Activated B cell treated with CpG ODN at 0.5 μM for 24 hours (primary cell): ENCODE measurements around the gene NOL9. TPM values are rescaled to one million over a fixed set of nuclear protein-coding genes. Genes with fewer than 3 reads are reported as not detected.

Source experiments
- ATAC-seq: fragments of 200-7000 bp; cut with Tn5 transposase; one replicate; pipeline ENCODE4 v1.10.0; 2021; ENCODE audit warnings: low read depth, mild to moderate bottlenecking, moderate library complexity
- CTCF ChIA-PET: fragments of 350-600 bp; sonication (Branson Sonifier 250); formaldehyde crosslinking; loops from one replicate; lab custom pipeline; 2021; ENCODE audit warnings: antibody characterized with exemption; lab: Charles Lee
- POLR2A ChIA-PET: fragments of 350-600 bp; sonication (Branson Sonifier 250); formaldehyde crosslinking; loops from one replicate; lab custom pipeline; 2021; ENCODE audit warnings: antibody characterized with exemption; lab: Charles Lee
- DNase-seq: peaks from one replicate; pipeline ENCODE4 v3.0.0; 2022
- H3K27ac Mint-ChIP-seq: one replicate; pipeline ENCODE4 v1.8.0; 2020; ENCODE audit warnings: mixed read lengths
- H3K27me3 Mint-ChIP-seq: one replicate; pipeline ENCODE4 v1.8.0; 2021; ENCODE audit warnings: mixed read lengths
- H3K36me3 Mint-ChIP-seq: one replicate; pipeline ENCODE4 v1.8.0; 2021; ENCODE audit warnings: low read depth, mixed read lengths
- H3K4me1 Mint-ChIP-seq: one replicate; pipeline ENCODE4 v1.8.0; 2021; ENCODE audit warnings: mixed read lengths
- H3K4me3 Mint-ChIP-seq: one replicate; pipeline ENCODE4 v1.8.0; 2020; ENCODE audit warnings: mild to moderate bottlenecking, mixed read lengths
- H3K9me3 Mint-ChIP-seq: one replicate; pipeline ENCODE4 v1.8.0; 2020; ENCODE audit warnings: mixed read lengths
- CTCF ChIP-seq: fragments of 200-600 bp; IDR thresholded peaks from one replicate; pipeline ENCODE4 v1.8.0; 2022; ENCODE audit warnings: antibody characterized with exemption, mild to moderate bottlenecking
- intact Hi-C: fragments of 100-400 bp; cut with micrococcal nuclease; formaldehyde crosslinking; loops from one replicate; pipeline ENCODE4 v1.15.1; 2024
- total RNA-seq: library from RNA; stranded (reverse); gene quantifications from 2 replicates; pipeline ENCODE4 v1.2.3, GENCODE V29; 2022

NOL9 gene
- total RNA-seq, 1 donor from 2014 or later: 58.6 TPM

- ATAC-seq (no peak), DNase-seq (no peak)
- Mint-ChIP-seq H3K4me3 (no peak overlapping the region), H3K36me3 (peaks cover 54% of the 10 kb centered on the region), H3K27me3 (no peaks in the 10 kb centered on the region), H3K27ac (no peak overlapping the region), H3K9me3 (no peaks in the 10 kb centered on the region), H3K4me1 (peaks cover 32% of the 10 kb centered on the region)
- ChIA-PET POLR2A (interaction anchor here (8.1 kb wide), 1 partner anchor 16 kb away, joined by 94 read pairs; the partner anchor contains the start of gene ZBTB48), CTCF (no interaction called here)
- no peak for TF ChIP-seq CTCF
- intact Hi-C loops: loop anchor here (2.0 kb wide), 1 partner anchor 15 kb away; the partner anchor contains the start of gene PHF13
Measured at GRCh38 chr1:6597777-6598131, 43.4 kb upstream of the NOL9 start.

GRCh38 chr1:6596886-6597776 lies 42.8 kb upstream of the NOL9 start:
- POLR2A ChIA-PET: interaction anchor here (8.1 kb wide), 1 partner anchor 16 kb away, joined by 94 read pairs; the partner anchor contains the start of gene ZBTB48
- H3K4me3 Mint-ChIP-seq: no peak overlapping the region
- CTCF ChIA-PET: no interaction called here
- H3K4me1 Mint-ChIP-seq: peaks cover 32% of the 10 kb centered on the region
- H3K27me3 Mint-ChIP-seq: no peaks in the 10 kb centered on the region
- TF ChIP-seq CTCF: no peak
- no peak for ATAC-seq
- H3K36me3 Mint-ChIP-seq: peaks cover 55% of the 10 kb centered on the region
- no peak for DNase-seq
- intact Hi-C loops: no loop called here
- H3K9me3 Mint-ChIP-seq: no peaks in the 10 kb centered on the region
- no peak overlapping the region for H3K27ac Mint-ChIP-seq

GRCh38 chr1:6596351-6596750 lies 42.0 kb upstream of the NOL9 start:
- Mint-ChIP-seq H3K4me3 (no peak overlapping the region), H3K9me3 (no peaks in the 10 kb centered on the region), H3K36me3 (peaks cover 55% of the 10 kb centered on the region), H3K27me3 (no peaks in the 10 kb centered on the region), H3K4me1 (peaks cover 30% of the 10 kb centered on the region), H3K27ac (no peak overlapping the region)
- CTCF ChIA-PET: no interaction called here
- intact Hi-C loops: no loop called here
- DNase-seq: no peak
- POLR2A ChIA-PET: no interaction called here
- ATAC-seq: no peak
- no peak for TF ChIP-seq CTCF

GRCh38 chr1:6594977-6595740 lies 40.8 kb upstream of the NOL9 start:
- Mint-ChIP-seq H3K4me1 (peaks cover 25% of the 10 kb centered on the region), H3K27ac (no peak overlapping the region), H3K36me3 (peaks cover 61% of the 10 kb centered on the region), H3K9me3 (no peaks in the 10 kb centered on the region), H3K4me3 (no peak overlapping the region), H3K27me3 (no peaks in the 10 kb centered on the region)
- DNase-seq (no peak), ATAC-seq (no peak)
- no peak for TF ChIP-seq CTCF
- intact Hi-C loops: no loop called here
- POLR2A ChIA-PET: no interaction called here
- CTCF ChIA-PET: no interaction called here

GRCh38 chr1:6593810-6594209 lies 39.5 kb upstream of the NOL9 start:
- Mint-ChIP-seq H3K27me3 (no peaks in the 10 kb centered on the region), H3K4me1 (peaks cover 12% of the 10 kb centered on the region), H3K4me3 (no peak overlapping the region), H3K36me3 (peaks cover 71% of the 10 kb centered on the region), H3K9me3 (no peaks in the 10 kb centered on the region), H3K27ac (no peak overlapping the region)
- ChIA-PET CTCF (no interaction called here), POLR2A (no interaction called here)
- no peak for TF ChIP-seq CTCF
- no peak for ATAC-seq
- intact Hi-C loops: no loop called here
- DNase-seq: no peak
